ENCODE measurements around the gene ASIP. TPM values are rescaled to one million over a fixed set of nuclear protein-coding genes. Genes with fewer than 3 reads are reported as not detected.

ASIP gene
- total RNA-seq, 1 experiment from 2014 or later: not detected

DNA sequence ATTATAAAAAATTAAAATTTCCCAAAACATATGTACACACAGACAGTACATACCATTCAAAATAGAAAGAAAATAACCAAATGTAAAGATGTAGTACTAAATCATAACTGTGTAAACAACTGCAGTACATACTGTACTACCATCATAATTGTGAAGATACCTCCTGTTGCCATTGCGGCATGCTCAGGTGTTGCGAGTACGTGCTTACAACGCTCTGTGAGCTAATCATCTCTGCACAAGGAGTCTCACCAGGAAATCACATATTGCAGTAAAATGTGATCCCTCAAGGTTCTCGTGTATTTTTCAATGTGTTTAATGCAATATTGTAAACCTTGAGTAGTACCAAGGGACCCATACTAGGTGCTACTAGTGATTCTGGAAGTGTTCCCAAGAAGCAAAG, 22.9 kb downstream of the ASIP start:
- no peak overlapping the region for H2BK20ac ChIP-seq (ENCODE audit: low read depth, low read length, poor library complexity, severe bottlenecking)
- no peak overlapping the region for H4K8ac ChIP-seq (replicated peaks; ENCODE audit: insufficient read length, low read depth, low read length)
- H3K9me3 ChIP-seq (ENCODE audit: control insufficient read depth, low read depth, low read length): no peaks in the 10 kb centered on the region
- H2BK15ac ChIP-seq (ENCODE audit: low read depth, low read length): no peak overlapping the region
- H4K5ac ChIP-seq (ENCODE audit: insufficient read length, low read depth, low read length): no peak overlapping the region
- H2BK120ac ChIP-seq (ENCODE audit: low read depth, low read length, poor library complexity, severe bottlenecking): no peak overlapping the region
- H4K20me1 ChIP-seq (ENCODE audit: control insufficient read depth, insufficient read depth, insufficient read length): no peaks in the 10 kb centered on the region
- no peaks in the 10 kb centered on the region for H3K79me2 ChIP-seq (ENCODE audit: insufficient read depth, low read length)
- H3K4me1 Mint-ChIP-seq: peaks cover 5 to 8% of the 10 kb centered on the region in 2 experiments; a peak in 2 of 4 replicates
- no peak overlapping the region for H2BK5ac ChIP-seq (ENCODE audit: insufficient read length, low read length)
- H3K23me2 ChIP-seq (ENCODE audit: insufficient read length, low read depth, low read length, poor library complexity, severe bottlenecking): peaks cover 3% of the 10 kb centered on the region
- peaks cover 5% of the 10 kb centered on the region for H3K27me3 Mint-ChIP-seq (ENCODE audit: low read depth)
- no peak overlapping the region for H3K4ac ChIP-seq (ENCODE audit: low read depth, low read length)
- TF ChIP-seq, protein P1, sequence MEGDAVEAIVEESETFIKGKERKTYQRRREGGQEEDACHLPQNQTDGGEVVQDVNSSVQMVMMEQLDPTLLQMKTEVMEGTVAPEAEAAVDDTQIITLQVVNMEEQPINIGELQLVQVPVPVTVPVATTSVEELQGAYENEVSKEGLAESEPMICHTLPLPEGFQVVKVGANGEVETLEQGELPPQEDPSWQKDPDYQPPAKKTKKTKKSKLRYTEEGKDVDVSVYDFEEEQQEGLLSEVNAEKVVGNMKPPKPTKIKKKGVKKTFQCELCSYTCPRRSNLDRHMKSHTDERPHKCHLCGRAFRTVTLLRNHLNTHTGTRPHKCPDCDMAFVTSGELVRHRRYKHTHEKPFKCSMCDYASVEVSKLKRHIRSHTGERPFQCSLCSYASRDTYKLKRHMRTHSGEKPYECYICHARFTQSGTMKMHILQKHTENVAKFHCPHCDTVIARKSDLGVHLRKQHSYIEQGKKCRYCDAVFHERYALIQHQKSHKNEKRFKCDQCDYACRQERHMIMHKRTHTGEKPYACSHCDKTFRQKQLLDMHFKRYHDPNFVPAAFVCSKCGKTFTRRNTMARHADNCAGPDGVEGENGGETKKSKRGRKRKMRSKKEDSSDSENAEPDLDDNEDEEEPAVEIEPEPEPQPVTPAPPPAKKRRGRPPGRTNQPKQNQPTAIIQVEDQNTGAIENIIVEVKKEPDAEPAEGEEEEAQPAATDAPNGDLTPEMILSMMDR (conservative IDR thresholded peaks at IDR 0.05): no peak
- H3K27ac Mint-ChIP-seq: no peak overlapping the region
- no peak overlapping the region for H3K4me2 ChIP-seq (ENCODE audit: insufficient read depth, insufficient read length, low read length)
- no peaks in the 10 kb centered on the region for H3K79me1 ChIP-seq (ENCODE audit: insufficient read depth, low read depth, low read length, poor library complexity, severe bottlenecking)
- H3K27me3 ChIP-seq (ENCODE audit: insufficient read depth, low read length): no peaks in the 10 kb centered on the region
- no CpG with 5 or more reads among the region's 5 CpGs for WGBS (ENCODE audit: extremely low coverage, insufficient read length, low lambda C conversion rate)
- no peak overlapping the region for H3K23ac ChIP-seq (ENCODE audit: insufficient read length, low read depth, low read length)
- no peak overlapping the region for H3K9ac ChIP-seq (ENCODE audit: extremely low read depth, insufficient read length, low read length)
- H3K9me3 Mint-ChIP-seq: no peaks in the 10 kb centered on the region
- H2AK5ac ChIP-seq (ENCODE audit: insufficient read length, low read length): no peak overlapping the region
- no peak overlapping the region for H2BK12ac ChIP-seq (ENCODE audit: insufficient read length, low read depth, low read length)
- H3K56ac ChIP-seq (ENCODE audit: insufficient read length, low read depth, low read length): no peak overlapping the region
- no peaks in the 10 kb centered on the region for H3K4me1 ChIP-seq (ENCODE audit: insufficient read depth, low read length)
- no peak overlapping the region for H3K27ac ChIP-seq (ENCODE audit: insufficient read length, low read depth, low read length)
- no peak overlapping the region for H3K4me3 Mint-ChIP-seq
- H4K91ac ChIP-seq (ENCODE audit: insufficient read length, low read depth, low read length): no peak overlapping the region
- no peak overlapping the region for H3K18ac ChIP-seq (ENCODE audit: insufficient read length, low read depth, low read length)
- no peak overlapping the region for H3T11ph ChIP-seq (ENCODE audit: low read length)
- peaks cover 0 to 7% (median 4%) of the 10 kb centered on the region in 3 experiments; a peak in 4 of 7 replicates for H3K36me3 Mint-ChIP-seq (ENCODE audit: insufficient read depth in 1 of 3, low read depth in 3 of 3)
- no peak overlapping the region for H3K14ac ChIP-seq (ENCODE audit: insufficient read depth, low read length)
- no peak overlapping the region for H2AFZ ChIP-seq (ENCODE audit: low read length)
- no peak for DNase-seq

Measured in H9 (cell line).